Measurements from ENCODE around the gene GOPC. TPM values are rescaled to one million over a fixed set of nuclear protein-coding genes. Genes with fewer than 3 reads are reported as not detected.
A peak's percentile ranks its signal among the peaks of the same experiment; 100 is the strongest.

The GOPC gene
- total and polyA plus RNA-seq, 2 of the 13 experiments (the other 11 are each of a cell fraction or from before 2014, with no cell fraction given) = 20.9 to 41.5 TPM

DNA sequence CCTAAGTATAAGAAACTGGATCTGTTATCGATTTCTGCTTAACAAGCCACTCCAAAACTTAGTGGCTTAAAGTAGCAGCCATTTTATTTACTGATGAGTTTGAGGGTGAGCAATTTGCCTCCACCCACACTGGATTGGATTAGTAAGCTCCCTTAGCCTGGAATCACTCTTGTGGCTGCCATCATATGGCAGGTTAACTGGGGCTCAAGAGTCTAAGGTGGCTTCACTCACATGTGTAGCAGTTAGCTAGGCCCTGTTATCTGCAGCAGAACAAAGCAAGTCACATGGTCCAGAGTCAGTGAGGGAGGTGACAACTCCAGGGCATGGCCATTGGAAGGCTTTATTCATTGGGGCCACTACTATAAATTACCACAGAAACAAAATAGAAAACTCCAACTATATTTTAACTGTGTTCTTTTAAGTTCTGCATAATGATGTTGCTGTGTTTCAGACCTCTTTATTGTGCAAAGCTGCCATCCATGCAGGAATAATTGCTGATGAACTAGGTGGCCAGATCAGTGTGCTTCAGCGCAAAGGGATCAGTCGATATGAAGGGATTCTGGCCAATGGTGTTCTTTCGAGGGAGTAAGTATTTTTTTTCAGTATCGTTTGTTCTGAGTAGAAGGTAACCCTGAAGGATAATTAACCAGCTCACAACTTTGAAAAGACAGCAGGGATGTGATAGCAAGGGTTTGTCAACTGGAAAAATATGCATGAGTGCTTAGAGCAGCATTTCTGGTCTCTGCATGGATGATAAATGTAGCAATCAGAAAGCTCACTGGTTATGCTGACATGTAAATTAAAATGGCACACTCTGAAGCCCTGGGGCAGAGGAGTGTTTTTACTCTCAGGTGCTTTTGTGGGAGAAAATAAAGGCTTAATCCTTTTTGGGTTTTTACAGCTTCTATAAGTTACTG is 70.2 kb downstream of the GOPC start:
- ChIA-PET POLR2A (no interaction called here), CTCF (ENCODE audit: low intra/inter-chr PET ratio, low total read pairs) (no interaction called here)
- Histone ChIP-seq H3K4me3 (replicated peaks in 1 of 3; ENCODE audit: insufficient read depth in 1 of 3, low read depth in 2 of 3, low read length in 3 of 3) (no peak overlapping the region), H3K4me1 (ENCODE audit: insufficient read depth, low read length) (no peaks in the 10 kb centered on the region), H3K36me3 (replicated peaks in 1 of 2; ENCODE audit: control insufficient read depth in 1 of 2, insufficient read depth in 2 of 2, low read length in 2 of 2) (peaks cover 20 to 49% of the 10 kb centered on the region in 2 experiments), H3K27me3 (ENCODE audit: control insufficient read depth in 1 of 2, insufficient read depth in 2 of 2, low read length in 2 of 2) (no peaks in the 10 kb centered on the region), H3K79me2 (ENCODE audit: insufficient read depth, low read length) (no peaks in the 10 kb centered on the region), H3K27ac (ENCODE audit: extremely low read length, insufficient read depth, low read length) (no peak overlapping the region), H3K9ac (ENCODE audit: insufficient read depth, low read depth, low read length) (no peak overlapping the region), H2AFZ (ENCODE audit: low read length) (no peak overlapping the region), H4K20me1 (ENCODE audit: insufficient read depth, low read length) (no peaks in the 10 kb centered on the region), H3K4me2 (ENCODE audit: low read depth, low read length) (no peak overlapping the region), H3K9me3 (ENCODE audit: low read length) (no peaks in the 10 kb centered on the region)
- no peak for DNase-seq (ENCODE audit: low spot score)
- in situ Hi-C loops (cut with HindIII; ENCODE audit: extremely low pct_ligation_motif_present, low pct_unique_long_range_greater_than_20kb) (no loop called here), intact Hi-C loops (cut with micrococcal nuclease; ENCODE audit: unreplicated experiment) (no loop called here)
- ATAC-seq = no peak
- no peak for TF ChIP-seq SNRNP70 (IDR thresholded peaks at IDR 0.05; ENCODE audit: low read depth, low read length)
- 0 out of 4 replicates have a peak, but pooled peaks of 1 of the 2 experiments have one; percentile 31 for TF ChIP-seq MAFK (conservative IDR thresholded peaks at IDR 0.05 in 1 of 2, IDR thresholded peaks at IDR 0.05 in 1 of 2; ENCODE audit: low read length in 2 of 2)
- BruUV-seq (replicated peaks) = no TSS peak
- 96% methylated on average over 5 of the region's 5 CpGs for WGBS (ENCODE audit: low lambda C conversion rate)
- FAIRE-seq = no peak

DNA sequence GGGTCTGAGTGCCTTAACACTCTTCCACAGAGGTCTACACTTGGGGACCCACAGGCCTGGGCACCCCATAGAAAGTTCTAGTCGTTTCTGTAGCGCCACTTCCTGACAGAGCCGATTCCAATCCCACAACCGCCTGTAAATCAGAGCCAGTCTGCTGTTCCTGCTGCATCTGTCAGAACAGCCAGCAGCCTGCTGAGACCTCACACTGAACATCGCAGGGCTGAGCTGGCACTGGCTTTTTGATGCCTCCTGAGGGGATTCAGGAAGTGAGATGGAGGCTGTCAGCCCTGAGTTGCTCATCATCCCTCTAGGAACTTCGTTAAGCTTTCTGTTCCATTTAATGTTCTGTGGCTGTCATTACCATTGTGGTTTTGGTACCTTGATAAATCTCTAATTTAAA is 71.0 kb downstream of the GOPC start:
- CTCF ChIA-PET (ENCODE audit: low intra/inter-chr PET ratio, low total read pairs) = no interaction called here
- intact Hi-C loops (cut with micrococcal nuclease; ENCODE audit: unreplicated experiment) = no loop called here
- 94% methylated on average over 6 of the region's 6 CpGs for WGBS (ENCODE audit: low lambda C conversion rate)
- TF ChIP-seq, protein P1, sequence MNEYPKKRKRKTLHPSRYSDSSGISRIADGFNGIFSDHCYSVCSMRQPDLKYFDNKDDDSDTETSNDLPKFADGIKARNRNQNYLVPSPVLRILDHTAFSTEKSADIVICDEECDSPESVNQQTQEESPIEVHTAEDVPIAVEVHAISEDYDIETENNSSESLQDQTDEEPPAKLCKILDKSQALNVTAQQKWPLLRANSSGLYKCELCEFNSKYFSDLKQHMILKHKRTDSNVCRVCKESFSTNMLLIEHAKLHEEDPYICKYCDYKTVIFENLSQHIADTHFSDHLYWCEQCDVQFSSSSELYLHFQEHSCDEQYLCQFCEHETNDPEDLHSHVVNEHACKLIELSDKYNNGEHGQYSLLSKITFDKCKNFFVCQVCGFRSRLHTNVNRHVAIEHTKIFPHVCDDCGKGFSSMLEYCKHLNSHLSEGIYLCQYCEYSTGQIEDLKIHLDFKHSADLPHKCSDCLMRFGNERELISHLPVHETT (CRISPR knock-in tag; conservative IDR thresholded peaks at IDR 0.05) = no peak
- TF ChIP-seq TCF7L2 (IDR thresholded peaks at IDR 0.05; ENCODE audit: low read depth, low read length) = no peak
- TF ChIP-seq FOXC1 (CRISPR knock-in tag; IDR thresholded peaks at IDR 0.05; ENCODE audit: borderline replicate concordance) = no peak
- TF ChIP-seq TBL1XR1 (IDR thresholded peaks at IDR 0.05; ENCODE audit: borderline replicate concordance, low read length, partially characterized antibody) = no peak
- no peak for TF ChIP-seq MBNL3 (CRISPR knock-in tag; conservative IDR thresholded peaks at IDR 0.05)
- no peak for TF ChIP-seq NFYC (CRISPR knock-in tag; IDR thresholded peaks at IDR 0.05)
- TF ChIP-seq KLF13 (CRISPR knock-in tag; IDR thresholded peaks at IDR 0.05) = no peak
- no peak for TF ChIP-seq ZNF282 (IDR thresholded peaks at IDR 0.05; ENCODE audit: partially characterized antibody)
- POLR2A ChIA-PET = no interaction called here
- BruUV-seq (replicated peaks) = no TSS peak
- in situ Hi-C loops (cut with HindIII; ENCODE audit: extremely low pct_ligation_motif_present, low pct_unique_long_range_greater_than_20kb) = no loop called here
- H3K9ac ChIP-seq (ENCODE audit: insufficient read depth, low read depth, low read length) = no peak overlapping the region
- ATAC-seq (no peak), DNase-seq (ENCODE audit: low spot score) (no peak), FAIRE-seq (no peak)
- H2AFZ ChIP-seq (ENCODE audit: low read length) = no peak overlapping the region
- no peak overlapping the region for H3K4me3 ChIP-seq (replicated peaks in 1 of 3; ENCODE audit: insufficient read depth in 1 of 3, low read depth in 2 of 3, low read length in 3 of 3)
- no peaks in the 10 kb centered on the region for H3K79me2 ChIP-seq (ENCODE audit: insufficient read depth, low read length)
- H3K27ac ChIP-seq (ENCODE audit: extremely low read length, insufficient read depth, low read length) = no peak overlapping the region
- peaks cover 16 to 50% of the 10 kb centered on the region in 2 experiments for H3K36me3 ChIP-seq (replicated peaks in 1 of 2; ENCODE audit: control insufficient read depth in 1 of 2, insufficient read depth in 2 of 2, low read length in 2 of 2)
- H3K27me3 ChIP-seq (ENCODE audit: control insufficient read depth in 1 of 2, insufficient read depth in 2 of 2, low read length in 2 of 2) = no peaks in the 10 kb centered on the region
- H4K20me1 ChIP-seq (ENCODE audit: insufficient read depth, low read length) = no peaks in the 10 kb centered on the region
- H3K4me2 ChIP-seq (ENCODE audit: low read depth, low read length) = no peak overlapping the region
- no peaks in the 10 kb centered on the region for H3K4me1 ChIP-seq (ENCODE audit: insufficient read depth, low read length)
- H3K9me3 ChIP-seq (ENCODE audit: low read length) = no peaks in the 10 kb centered on the region
